ENCODE results near the gene CCDC102A.
"Not testable (repeated sequence)": the region's sequence is repeated elsewhere in the genome, so short reads cannot be mapped to it uniquely, and the experiment has no call there.

The CCDC102A gene

GRCh38 chr16:57548408-57548807 is 12.0 kb upstream of the CCDC102A start:
- Histone ChIP-seq H3K9ac (ENCODE audit: low read length in 2 of 2) (no peak overlapping the region), H3K4me1 (ENCODE audit: control insufficient read depth, insufficient read depth, low read length) (no peaks in the 10 kb centered on the region), H3K27me3 (ENCODE audit: control insufficient read depth in 1 of 2, insufficient read depth in 2 of 2, low read length in 2 of 2) (no peaks in the 10 kb centered on the region), H3K36me3 (ENCODE audit: control insufficient read depth in 2 of 2, insufficient read depth in 2 of 2, low read length in 2 of 2) (no peaks in the 10 kb centered on the region), H3K9me3 (ENCODE audit: control insufficient read depth in 2 of 2, low read length in 2 of 2) (no peaks in the 10 kb centered on the region), H3K4me3 (ENCODE audit: low read length in 2 of 2) (no peak overlapping the region), H3K27ac (ENCODE audit: low read length) (no peak overlapping the region)

DNA sequence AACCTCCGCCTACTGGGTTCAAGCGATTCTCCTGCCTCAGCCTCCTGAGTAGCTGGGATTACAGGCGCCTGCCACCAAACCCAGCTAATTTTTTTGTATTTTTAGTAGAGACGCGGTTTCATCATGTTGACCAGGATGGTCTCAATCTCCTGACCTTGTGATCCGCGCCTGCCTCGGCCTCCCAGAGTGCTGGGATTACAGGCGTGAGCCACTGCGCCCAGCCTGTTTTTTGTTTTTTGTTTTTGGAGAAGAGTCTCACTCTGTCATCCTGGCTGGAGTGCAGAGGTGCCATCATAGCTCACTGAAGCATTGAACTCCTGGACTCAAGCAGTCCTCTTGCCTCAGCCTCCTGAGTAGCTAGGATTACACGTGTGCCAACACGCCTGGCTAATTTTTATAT is 11.2 kb upstream of the CCDC102A start:
- not testable (repeated sequence) for H3K9me3 ChIP-seq (ENCODE audit: control insufficient read depth in 2 of 2, low read length in 2 of 2); H3K27ac ChIP-seq (ENCODE audit: low read length); H3K27me3 ChIP-seq (ENCODE audit: control insufficient read depth in 1 of 2, insufficient read depth in 2 of 2, low read length in 2 of 2); H3K36me3 ChIP-seq (ENCODE audit: control insufficient read depth in 2 of 2, insufficient read depth in 2 of 2, low read length in 2 of 2); H3K4me3 ChIP-seq (ENCODE audit: low read length in 2 of 2); H3K4me1 ChIP-seq (ENCODE audit: control insufficient read depth, insufficient read depth, low read length); H3K9ac ChIP-seq (ENCODE audit: low read length in 2 of 2)

DNA sequence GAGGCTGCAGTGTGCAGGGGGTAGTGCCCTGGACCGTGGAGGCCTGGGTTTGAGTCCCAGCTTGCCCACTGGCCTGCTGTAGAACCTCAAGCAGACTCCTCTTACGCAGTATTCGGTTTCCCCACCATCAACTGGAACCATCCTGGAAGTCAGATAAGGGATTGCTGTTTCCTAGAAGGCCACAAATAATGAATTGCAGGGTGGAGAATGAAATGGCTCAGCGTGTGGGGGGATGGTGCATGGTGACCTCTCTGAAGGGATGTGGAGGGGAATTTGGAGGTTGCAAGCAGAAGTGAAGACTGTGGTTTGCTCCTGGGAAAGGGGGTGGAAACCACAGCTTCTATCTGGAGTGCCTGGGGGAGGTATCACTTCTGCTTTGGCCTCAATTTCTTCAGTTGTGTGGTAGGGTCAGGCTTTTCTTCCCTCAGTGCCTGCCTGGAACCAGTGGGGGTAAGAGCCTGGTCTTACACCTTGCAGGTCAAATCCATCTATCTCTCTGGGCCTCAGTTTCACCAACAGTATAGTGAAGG is 7.8 kb upstream of the CCDC102A start:
- no peaks in the 10 kb centered on the region for H3K36me3 ChIP-seq (ENCODE audit: control insufficient read depth in 2 of 2, insufficient read depth in 2 of 2, low read length in 2 of 2)
- H3K4me3 ChIP-seq (ENCODE audit: low read length in 2 of 2) = no peak overlapping the region
- H3K9ac ChIP-seq (ENCODE audit: low read length in 2 of 2) = no peak overlapping the region
- no peaks in the 10 kb centered on the region for H3K9me3 ChIP-seq (ENCODE audit: control insufficient read depth in 2 of 2, low read length in 2 of 2)
- no peak overlapping the region for H3K27ac ChIP-seq (ENCODE audit: low read length)
- H3K4me1 ChIP-seq (ENCODE audit: control insufficient read depth, insufficient read depth, low read length) = no peaks in the 10 kb centered on the region
- no peaks in the 10 kb centered on the region for H3K27me3 ChIP-seq (ENCODE audit: control insufficient read depth in 1 of 2, insufficient read depth in 2 of 2, low read length in 2 of 2)

DNA sequence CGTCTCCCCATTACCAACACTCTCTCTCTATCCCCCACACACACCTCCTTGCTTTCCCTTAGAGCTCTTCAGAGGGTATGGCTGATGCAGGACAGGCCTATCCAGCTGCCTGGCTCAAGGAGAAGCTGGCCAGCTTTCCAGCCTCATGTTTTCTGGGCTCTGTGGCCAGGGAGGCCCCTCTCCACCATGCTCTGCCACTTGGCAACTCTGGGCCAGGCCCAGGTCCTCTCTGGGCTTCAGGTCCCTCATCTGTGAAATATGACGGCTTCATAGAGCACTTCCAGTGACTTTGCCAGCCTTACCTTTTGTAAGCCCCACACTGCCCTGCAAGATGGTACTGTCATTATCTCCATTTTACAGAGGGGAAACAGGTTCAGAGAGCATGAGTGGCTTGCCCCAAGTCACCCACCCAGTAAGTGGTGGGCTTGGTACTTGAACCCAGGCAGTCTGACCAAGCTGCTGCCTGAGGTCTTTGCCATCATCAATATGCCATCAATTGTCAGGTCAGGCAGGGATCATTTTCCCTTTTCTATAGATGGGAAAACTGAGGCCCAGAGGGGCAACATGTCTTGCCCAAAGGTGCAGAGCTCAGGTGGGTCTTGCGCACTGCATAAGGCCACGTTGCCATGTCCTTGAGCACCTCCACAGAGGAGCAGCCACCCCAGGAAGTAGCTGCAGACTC is 5.5 kb upstream of the CCDC102A start:
- Histone ChIP-seq H3K9ac (ENCODE audit: low read length in 2 of 2) (no peak overlapping the region), H3K4me1 (ENCODE audit: control insufficient read depth, insufficient read depth, low read length) (peaks cover 4% of the 10 kb centered on the region), H3K9me3 (ENCODE audit: control insufficient read depth in 2 of 2, low read length in 2 of 2) (no peaks in the 10 kb centered on the region), H3K4me3 (ENCODE audit: low read length in 2 of 2) (no peak overlapping the region), H3K27me3 (ENCODE audit: control insufficient read depth in 1 of 2, insufficient read depth in 2 of 2, low read length in 2 of 2) (no peaks in the 10 kb centered on the region), H3K27ac (ENCODE audit: low read length) (no peak overlapping the region), H3K36me3 (ENCODE audit: control insufficient read depth in 2 of 2, insufficient read depth in 2 of 2, low read length in 2 of 2) (no peaks in the 10 kb centered on the region)

DNA sequence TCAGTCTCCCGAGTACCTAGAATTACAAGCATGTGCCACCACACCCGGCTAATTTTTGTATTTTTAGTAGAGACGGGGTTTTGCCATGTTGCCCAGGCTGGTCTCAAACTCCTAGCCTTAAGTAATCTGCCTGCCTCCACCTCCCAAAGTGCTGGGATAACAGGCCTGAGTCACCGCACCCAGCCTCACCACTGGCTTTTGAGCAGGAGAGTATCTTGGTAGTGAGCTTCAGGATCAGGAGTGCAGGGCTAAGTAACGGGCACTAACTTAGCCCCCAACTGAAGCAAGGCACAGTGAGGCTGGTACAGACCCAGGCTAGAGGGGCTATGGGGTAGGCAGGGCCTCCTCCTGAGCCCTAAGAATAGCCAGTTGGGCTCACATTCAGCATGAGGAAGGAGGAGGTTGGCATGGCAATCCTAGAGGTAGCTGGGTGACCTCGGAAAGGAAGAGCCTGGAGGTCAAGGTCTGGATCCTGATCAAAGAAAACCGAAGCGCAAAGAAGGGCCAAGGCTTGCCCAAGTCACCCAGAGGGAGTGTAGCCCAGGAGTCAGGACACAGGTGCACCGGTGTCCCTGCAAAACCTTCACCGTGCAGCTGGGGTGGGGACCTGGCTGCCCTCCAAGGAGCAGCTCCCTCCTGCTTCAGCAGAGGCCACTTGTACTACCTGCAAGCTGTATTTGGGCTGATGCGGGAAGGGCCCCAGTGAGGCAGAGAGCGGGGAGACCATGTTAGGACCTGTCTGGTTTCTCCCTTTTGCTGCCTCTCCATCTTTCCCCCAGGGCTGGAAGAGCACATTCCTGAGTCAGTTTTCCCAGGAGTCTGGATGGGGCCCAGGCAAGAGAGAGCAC is 4.8 kb upstream of the CCDC102A start:
- Histone ChIP-seq H3K27ac (ENCODE audit: low read length) (no peak overlapping the region), H3K36me3 (ENCODE audit: control insufficient read depth in 2 of 2, insufficient read depth in 2 of 2, low read length in 2 of 2) (no peaks in the 10 kb centered on the region), H3K9ac (ENCODE audit: low read length in 2 of 2) (no peak overlapping the region), H3K4me1 (ENCODE audit: control insufficient read depth, insufficient read depth, low read length) (peaks cover 7% of the 10 kb centered on the region), H3K4me3 (ENCODE audit: low read length in 2 of 2) (no peak overlapping the region), H3K27me3 (ENCODE audit: control insufficient read depth in 1 of 2, insufficient read depth in 2 of 2, low read length in 2 of 2) (no peaks in the 10 kb centered on the region), H3K9me3 (ENCODE audit: control insufficient read depth in 2 of 2, low read length in 2 of 2) (no peaks in the 10 kb centered on the region)

DNA sequence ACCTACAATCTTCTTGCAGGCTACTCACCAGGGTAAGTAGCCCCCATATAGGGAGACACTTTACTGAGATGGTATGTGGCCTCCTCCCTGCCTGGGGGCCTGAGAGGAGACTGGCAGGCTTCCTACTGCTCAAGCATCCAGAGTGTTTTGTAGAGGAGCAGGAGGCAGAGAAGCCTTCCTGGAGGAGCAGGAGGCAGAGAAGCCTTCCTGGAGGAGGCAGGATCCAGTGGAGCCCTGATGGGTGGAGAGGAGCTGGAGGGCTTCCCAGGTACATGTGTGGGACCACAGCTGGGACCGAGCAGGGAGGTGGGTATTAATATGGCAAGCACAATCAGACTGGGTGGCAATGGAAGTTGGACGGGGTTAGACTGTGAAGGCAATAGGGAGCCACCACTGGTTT is 4.0 kb upstream of the CCDC102A start:
- Histone ChIP-seq H3K4me3 (ENCODE audit: low read length in 2 of 2) (no peak overlapping the region), H3K9ac (ENCODE audit: low read length in 2 of 2) (no peak overlapping the region), H3K4me1 (ENCODE audit: control insufficient read depth, insufficient read depth, low read length) (peaks cover 7% of the 10 kb centered on the region), H3K27me3 (ENCODE audit: control insufficient read depth in 1 of 2, insufficient read depth in 2 of 2, low read length in 2 of 2) (no peaks in the 10 kb centered on the region), H3K27ac (ENCODE audit: low read length) (no peak overlapping the region), H3K36me3 (ENCODE audit: control insufficient read depth in 2 of 2, insufficient read depth in 2 of 2, low read length in 2 of 2) (no peaks in the 10 kb centered on the region), H3K9me3 (ENCODE audit: control insufficient read depth in 2 of 2, low read length in 2 of 2) (no peaks in the 10 kb centered on the region)

- Histone ChIP-seq H3K27me3 (ENCODE audit: control insufficient read depth in 1 of 2, insufficient read depth in 2 of 2, low read length in 2 of 2) (no peaks in the 10 kb centered on the region), H3K9ac (ENCODE audit: low read length in 2 of 2) (no peak overlapping the region), H3K4me1 (ENCODE audit: control insufficient read depth, insufficient read depth, low read length) (peaks cover 16% of the 10 kb centered on the region)
These were observed 2.9 kb upstream of the CCDC102A start for GRCh38 chr16:57539072-57539796.

DNA sequence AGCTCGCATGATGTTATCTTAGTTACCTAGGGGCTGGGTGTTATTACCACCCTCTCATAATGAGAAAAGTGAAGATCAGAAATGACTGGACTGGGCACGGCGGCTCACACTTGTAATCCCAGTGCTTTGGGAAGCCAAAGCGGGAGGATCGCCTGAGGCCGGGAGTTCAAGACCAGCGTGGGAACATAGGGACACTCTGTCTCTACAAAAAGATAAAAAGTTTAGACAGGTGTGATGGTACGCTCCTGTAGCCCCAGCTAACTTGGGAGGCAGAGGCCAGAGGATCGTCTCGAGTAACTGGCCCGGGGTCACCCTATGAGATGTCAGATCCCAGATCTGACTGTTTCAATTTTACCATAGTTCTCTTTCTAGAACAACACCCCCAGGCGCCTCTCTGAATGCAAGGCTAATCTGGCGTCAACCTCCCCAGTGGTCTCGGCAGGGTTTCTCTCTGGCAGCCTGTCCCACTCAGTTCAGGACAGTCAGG is 1.9 kb upstream of the CCDC102A start:
- no peaks in the 10 kb centered on the region for H3K9me3 ChIP-seq (ENCODE audit: control insufficient read depth in 2 of 2, low read length in 2 of 2)
- H3K4me1 ChIP-seq (ENCODE audit: control insufficient read depth, insufficient read depth, low read length) = peaks cover 25% of the 10 kb centered on the region
- no peaks in the 10 kb centered on the region for H3K36me3 ChIP-seq (ENCODE audit: control insufficient read depth in 2 of 2, insufficient read depth in 2 of 2, low read length in 2 of 2)
- no peak overlapping the region for H3K27ac ChIP-seq (ENCODE audit: low read length)
- H3K4me3 ChIP-seq (ENCODE audit: low read length in 2 of 2) = no peak overlapping the region
- H3K9ac ChIP-seq (ENCODE audit: low read length in 2 of 2) = no peak overlapping the region
- no peaks in the 10 kb centered on the region for H3K27me3 ChIP-seq (ENCODE audit: control insufficient read depth in 1 of 2, insufficient read depth in 2 of 2, low read length in 2 of 2)

More at GRCh38 chr16:57539072-57539796, 2.9 kb upstream of the CCDC102A start:
- Histone ChIP-seq H3K27ac (ENCODE audit: low read length) (no peak overlapping the region), H3K9me3 (ENCODE audit: control insufficient read depth in 2 of 2, low read length in 2 of 2) (no peaks in the 10 kb centered on the region), H3K36me3 (ENCODE audit: control insufficient read depth in 2 of 2, insufficient read depth in 2 of 2, low read length in 2 of 2) (no peaks in the 10 kb centered on the region), H3K4me3 (ENCODE audit: low read length in 2 of 2) (no peak overlapping the region)

- Histone ChIP-seq H3K27ac (ENCODE audit: low read length) (no peak overlapping the region), H3K4me3 (ENCODE audit: low read length in 2 of 2) (no peak overlapping the region), H3K9me3 (ENCODE audit: control insufficient read depth in 2 of 2, low read length in 2 of 2) (no peaks in the 10 kb centered on the region), H3K36me3 (ENCODE audit: control insufficient read depth in 2 of 2, insufficient read depth in 2 of 2, low read length in 2 of 2) (no peaks in the 10 kb centered on the region), H3K27me3 (ENCODE audit: control insufficient read depth in 1 of 2, insufficient read depth in 2 of 2, low read length in 2 of 2) (no peaks in the 10 kb centered on the region), H3K9ac (ENCODE audit: low read length in 2 of 2) (no peak overlapping the region), H3K4me1 (ENCODE audit: control insufficient read depth, insufficient read depth, low read length) (peaks cover 31% of the 10 kb centered on the region)
These were observed 1.3 kb upstream of the CCDC102A start for GRCh38 chr16:57537581-57538234.

- no peaks in the 10 kb centered on the region for H3K36me3 ChIP-seq (ENCODE audit: control insufficient read depth in 2 of 2, insufficient read depth in 2 of 2, low read length in 2 of 2)
- no peak overlapping the region for H3K27ac ChIP-seq (ENCODE audit: low read length)
- H3K4me1 ChIP-seq (ENCODE audit: control insufficient read depth, insufficient read depth, low read length) = peaks cover 36% of the 10 kb centered on the region
- H3K4me3 ChIP-seq (ENCODE audit: low read length in 2 of 2) = peak overlapping the region; percentile 81 to 84
- H3K9ac ChIP-seq (ENCODE audit: low read length in 2 of 2) = peak overlapping the region; percentile 74 to 75
- no peaks in the 10 kb centered on the region for H3K27me3 ChIP-seq (ENCODE audit: control insufficient read depth in 1 of 2, insufficient read depth in 2 of 2, low read length in 2 of 2)
- H3K9me3 ChIP-seq (ENCODE audit: control insufficient read depth in 2 of 2, low read length in 2 of 2) = no peaks in the 10 kb centered on the region
These were observed 779 bp upstream of the CCDC102A start for GRCh38 chr16:57537194-57537505.

Measured in stomach smooth muscle (tissue), 2 donors.